Right lobe of liver (tissue), 4 donors: Measurements from ENCODE around the gene KASH5.

ENCODE experiments used
- POLR2A ChIP-seq: fragments of 450-650 bp; IDR thresholded peaks from one replicate; pipeline ENCODE4 v1.6.1; 2017; ENCODE audit warnings: antibody characterized with exemption, mild to moderate bottlenecking
- TF ChIP-seq, protein P1 (sequence below), 4 donors: fragments of 200-600 bp in 3 of 4; fragments of 450-650 bp in 1 of 4; IDR thresholded peaks; one replicate each; pipeline versions ENCODE4 v1.5.1 to v1.8.0; 2016 to 2022; ENCODE audit warnings: antibody characterized with exemption in 4 of 4, mild to moderate bottlenecking in 2 of 4
- donor health status: DM: no; HTN: no; CAD: no.
- donor health status: DM: no; HTN: no; CAD: no.
- donor health status: DM: no; HTN: yes; CAD: no.

GRCh38 chr19:49432141-49433073, 44.4 kb downstream of the KASH5 start:
- TF ChIP-seq POLR2A = no peak
- TF ChIP-seq, protein P1, sequence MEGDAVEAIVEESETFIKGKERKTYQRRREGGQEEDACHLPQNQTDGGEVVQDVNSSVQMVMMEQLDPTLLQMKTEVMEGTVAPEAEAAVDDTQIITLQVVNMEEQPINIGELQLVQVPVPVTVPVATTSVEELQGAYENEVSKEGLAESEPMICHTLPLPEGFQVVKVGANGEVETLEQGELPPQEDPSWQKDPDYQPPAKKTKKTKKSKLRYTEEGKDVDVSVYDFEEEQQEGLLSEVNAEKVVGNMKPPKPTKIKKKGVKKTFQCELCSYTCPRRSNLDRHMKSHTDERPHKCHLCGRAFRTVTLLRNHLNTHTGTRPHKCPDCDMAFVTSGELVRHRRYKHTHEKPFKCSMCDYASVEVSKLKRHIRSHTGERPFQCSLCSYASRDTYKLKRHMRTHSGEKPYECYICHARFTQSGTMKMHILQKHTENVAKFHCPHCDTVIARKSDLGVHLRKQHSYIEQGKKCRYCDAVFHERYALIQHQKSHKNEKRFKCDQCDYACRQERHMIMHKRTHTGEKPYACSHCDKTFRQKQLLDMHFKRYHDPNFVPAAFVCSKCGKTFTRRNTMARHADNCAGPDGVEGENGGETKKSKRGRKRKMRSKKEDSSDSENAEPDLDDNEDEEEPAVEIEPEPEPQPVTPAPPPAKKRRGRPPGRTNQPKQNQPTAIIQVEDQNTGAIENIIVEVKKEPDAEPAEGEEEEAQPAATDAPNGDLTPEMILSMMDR (IDR thresholded peaks at IDR 0.05) = no peak
